GM15510 (cell line): Measurements from ENCODE around the gene ZACN.

Experiments used
- POLR2A ChIP-seq: IDR thresholded peaks from 3 replicates; pipeline ENCODE4 v1.6.1; 2011; ENCODE audit warnings: borderline replicate concordance; ENCODE audit not compliant: insufficient read length; ENCODE audit errors: extremely low read depth

The ZACN gene

DNA sequence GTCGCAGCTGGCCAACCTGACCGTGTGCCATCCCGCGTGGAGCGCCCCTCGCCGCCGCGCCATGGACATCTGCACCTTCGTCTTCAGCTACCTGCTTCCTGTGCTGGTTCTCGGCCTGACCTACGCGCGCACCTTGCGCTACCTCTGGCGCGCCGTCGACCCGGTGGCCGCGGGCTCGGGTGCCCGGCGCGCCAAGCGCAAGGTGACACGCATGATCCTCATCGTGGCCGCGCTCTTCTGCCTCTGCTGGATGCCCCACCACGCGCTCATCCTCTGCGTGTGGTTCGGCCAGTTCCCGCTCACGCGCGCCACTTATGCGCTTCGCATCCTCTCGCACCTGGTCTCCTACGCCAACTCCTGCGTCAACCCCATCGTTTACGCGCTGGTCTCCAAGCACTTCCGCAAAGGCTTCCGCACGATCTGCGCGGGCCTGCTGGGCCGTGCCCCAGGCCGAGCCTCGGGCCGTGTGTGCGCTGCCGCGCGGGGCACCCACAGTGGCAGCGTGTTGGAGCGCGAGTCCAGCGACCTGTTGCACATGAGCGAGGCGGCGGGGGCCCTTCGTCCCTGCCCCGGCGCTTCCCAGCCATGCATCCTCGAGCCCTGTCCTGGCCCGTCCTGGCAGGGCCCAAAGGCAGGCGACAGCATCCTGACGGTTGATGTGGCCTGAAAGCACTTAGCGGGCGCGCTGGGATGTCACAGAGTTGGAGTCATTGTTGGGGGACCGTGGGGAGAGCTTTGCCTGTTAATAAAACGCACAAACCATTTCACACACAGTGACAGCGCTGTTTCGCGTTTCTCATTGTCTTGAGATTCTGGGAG, 2.0 kb upstream of the ZACN start:
- no peak for TF ChIP-seq POLR2A

DNA sequence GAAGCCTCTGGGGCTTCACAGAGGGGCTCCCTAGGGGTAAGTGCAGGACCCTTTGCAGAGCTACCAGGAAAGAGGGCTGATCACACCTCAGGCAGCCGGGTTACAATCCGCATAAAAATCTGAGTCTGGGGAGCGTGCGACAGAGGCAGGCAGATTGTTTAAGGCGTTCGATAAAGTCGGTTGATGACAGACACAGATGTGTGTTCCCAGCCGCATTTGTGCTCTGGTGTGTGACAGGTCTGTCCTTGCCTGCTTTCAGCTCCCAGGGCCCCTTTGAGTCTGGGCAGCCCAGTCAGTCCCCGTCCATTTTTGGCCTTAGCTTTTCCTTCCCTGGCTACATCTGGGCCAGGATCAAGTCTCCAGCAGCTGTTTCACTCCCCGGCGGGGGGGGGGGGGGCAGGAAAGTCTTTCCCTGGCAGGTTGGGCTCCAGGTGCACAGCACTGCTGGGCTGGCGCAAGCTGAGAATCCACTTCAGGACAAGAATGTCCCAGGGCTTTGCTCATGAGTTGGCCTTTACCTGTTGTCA, 1.3 kb upstream of the ZACN start:
- no peak for TF ChIP-seq POLR2A

DNA sequence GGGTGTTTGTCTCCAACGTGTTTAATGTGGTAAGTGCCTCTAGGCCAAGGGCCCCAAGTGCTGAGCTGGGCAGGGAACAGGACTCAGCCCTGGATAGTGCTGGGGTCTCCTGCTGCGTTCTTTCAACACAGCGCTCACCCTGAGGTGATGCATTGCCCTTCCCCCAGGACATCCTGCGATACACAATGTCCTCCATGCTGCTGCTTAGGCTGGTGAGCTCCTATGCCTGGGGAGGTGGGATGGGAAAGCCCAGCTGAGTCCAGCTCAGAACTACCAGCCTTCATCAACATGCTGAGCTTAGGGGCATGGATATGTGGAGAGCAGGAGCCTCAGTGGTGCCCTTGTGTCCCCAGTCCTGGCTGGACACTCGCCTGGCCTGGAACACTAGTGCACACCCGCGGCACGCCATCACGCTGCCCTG, 563 bp downstream of the ZACN start:
- TF ChIP-seq POLR2A, result no peak

DNA sequence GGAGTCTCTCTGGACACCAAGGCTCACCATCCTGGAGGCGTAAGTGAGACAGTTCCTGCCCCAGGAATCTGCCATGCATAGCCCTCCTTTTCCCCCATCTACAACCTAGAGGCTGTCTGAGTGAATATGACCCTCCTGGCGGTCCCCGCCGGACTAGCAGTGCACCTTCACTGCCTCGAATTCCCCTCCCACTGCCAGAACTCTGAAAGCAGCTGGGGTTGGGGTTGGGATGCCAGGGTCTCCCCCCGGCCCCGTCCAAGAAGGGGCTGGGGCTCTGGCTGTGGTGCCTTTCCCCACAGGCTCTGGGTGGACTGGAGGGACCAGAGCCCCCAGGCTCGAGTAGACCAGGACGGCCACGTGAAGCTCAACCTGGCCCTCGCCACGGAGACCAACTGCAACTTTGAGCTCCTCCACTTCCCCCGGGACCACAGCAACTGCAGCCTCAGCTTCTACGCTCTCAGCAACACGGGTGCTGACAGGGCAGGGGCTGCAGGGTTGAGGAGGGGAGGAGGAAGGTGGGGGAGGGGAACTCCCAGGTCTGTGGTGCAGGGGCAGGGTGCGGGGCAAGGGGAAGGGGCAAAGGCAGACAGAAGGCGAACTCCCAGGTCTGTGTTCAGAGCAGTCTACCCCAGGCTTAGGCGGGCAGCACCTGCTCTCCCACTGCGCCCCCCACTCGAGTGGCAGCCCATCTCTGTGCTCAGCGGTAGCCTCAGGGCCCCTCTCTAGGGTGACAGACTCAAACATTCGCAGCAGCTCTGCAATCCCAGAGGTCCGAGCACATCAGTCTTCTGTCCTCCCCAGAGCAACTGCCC, 1.2 kb downstream of the ZACN start:
- peak; percentile 17 for TF ChIP-seq POLR2A

DNA sequence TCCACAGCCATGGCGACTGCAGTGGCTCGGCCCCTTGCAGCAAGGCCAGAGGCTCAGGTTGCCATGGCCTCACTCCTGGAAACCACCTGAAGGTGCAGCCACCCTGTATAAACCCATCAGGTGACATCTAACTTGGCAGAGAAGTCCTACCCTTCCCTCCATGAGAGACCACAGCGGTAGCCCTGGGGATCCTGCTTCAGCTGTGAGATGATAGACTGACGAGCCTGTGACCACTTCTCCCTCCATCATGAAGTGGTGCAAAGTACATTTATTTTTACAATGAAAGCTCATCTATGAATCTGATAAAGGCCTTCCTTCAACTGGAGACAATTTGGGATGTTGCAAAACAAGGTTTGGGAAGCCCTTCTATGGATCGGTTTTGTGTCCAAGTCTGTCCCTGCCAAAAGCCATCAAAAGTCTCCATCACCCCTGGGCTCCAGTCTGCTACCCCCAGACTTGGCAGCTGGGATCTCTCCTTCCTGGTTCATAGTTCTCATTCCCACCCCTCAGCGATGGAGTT, 1.8 kb downstream of the ZACN start:
- TF ChIP-seq POLR2A, result no peak

DNA sequence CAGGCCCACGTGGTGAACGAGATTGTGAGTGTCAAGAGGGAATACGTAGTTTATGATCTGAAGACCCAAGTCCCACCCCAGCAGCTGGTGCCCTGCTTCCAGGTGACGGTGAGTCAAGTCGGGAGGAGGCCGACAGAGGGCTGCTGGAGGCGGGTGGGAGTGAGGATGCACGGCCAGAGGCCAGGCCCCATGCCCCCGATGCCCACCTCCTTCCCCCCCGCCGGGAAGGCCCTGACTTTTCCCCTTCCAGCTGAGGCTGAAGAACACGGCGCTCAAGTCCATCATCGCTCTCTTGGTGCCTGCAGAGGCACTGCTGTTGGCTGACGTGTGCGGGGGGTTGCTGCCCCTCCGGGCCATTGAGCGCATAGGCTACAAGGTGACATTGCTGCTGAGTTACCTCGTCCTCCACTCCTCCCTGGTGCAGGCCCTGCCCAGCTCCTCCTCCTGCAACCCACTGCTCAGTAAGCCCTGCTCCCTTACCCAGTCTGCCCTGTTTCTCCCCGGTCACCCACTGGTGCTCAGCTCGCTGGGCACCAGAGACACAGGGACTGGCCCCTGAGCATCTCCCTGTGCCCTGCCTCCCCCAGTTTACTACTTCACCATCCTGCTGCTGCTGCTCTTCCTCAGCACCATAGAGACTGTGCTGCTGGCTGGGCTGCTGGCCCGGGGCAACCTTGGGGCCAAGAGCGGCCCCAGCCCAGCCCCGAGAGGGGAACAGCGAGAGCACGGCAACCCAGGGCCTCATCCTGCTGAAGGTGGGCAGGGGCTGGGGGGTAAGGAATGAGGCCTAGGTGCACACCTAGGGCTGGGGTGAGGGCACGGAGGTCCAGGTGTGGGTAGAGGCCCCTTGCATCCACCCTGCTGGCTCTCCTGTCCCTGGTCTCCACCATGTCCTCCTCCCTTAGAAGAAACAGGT, 2.6 kb downstream of the ZACN start:
- TF ChIP-seq POLR2A, result no peak

DNA sequence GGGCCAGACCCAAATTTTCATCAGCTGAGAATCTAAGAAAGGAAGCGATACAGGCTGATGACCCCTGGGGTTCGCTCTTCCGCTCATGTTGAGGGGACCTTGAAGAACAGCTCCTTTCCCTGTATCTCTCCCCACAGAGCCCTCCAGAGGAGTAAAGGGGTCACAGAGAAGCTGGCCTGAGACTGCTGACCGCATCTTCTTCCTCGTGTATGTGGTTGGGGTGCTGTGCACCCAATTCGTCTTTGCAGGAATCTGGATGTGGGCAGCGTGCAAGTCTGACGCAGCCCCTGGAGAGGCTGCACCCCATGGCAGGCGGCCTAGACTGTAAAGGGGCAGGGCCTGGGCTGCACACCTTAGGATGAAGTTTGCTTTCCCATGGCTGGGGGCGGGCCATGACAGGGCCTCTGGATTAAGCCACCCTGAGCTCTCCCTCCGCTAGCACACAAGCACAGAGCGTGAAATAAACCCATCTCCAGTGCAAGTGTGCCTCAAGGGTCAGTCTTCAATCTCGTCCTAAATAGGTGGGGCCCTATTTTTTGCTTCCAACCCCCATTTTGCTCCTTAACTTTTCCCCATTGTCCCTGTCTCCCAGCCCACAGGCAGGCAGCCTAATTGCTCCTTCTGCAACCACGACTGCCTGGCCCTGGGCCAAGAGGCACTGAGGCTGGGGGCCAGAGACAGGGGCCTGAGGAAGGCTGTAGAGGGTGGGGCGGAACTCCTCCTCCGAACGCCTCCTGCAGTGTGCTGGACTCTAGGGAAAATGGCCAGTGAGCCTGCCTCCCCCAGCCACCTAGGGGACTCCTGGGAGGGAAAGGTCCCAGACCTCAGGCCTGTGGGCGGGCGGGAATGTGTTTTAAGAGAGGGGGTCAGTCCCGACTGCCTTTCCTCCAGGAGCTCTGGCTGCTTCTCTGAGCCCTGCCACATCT, 3.6 kb downstream of the ZACN start:
- TF ChIP-seq POLR2A, result no peak

DNA sequence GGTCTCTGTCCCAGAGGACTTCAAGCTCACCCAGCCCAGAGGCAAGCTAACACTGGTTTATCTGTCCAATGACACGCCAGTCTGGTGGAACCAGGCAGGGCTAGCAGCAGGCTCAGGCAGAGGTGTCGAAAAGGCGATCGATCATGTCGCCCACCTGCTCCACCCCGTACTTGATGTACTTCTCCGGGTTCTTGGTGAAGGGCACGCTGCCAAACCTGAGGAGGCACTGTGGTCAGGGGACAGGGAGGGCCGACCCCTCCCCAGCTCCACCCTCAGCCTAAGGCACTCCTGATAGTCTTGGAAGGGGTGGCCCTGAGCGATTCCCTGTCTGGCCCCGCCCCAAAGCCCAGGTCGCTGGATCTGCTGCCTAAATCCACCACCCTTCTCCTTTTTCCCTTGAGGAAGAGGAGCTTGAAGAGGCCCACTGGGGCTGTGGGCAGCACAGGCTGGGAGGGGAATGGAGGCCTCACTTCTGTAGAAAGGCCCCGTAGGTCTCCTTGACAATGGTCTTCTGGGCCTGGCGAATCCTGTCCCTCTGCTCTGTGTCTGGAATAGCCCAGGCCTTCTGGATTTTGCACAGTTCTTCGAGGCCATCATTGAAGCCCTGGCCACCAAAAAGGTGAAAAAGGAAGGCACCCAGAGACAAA, 4.7 kb downstream of the ZACN start:
- no peak for TF ChIP-seq POLR2A

DNA sequence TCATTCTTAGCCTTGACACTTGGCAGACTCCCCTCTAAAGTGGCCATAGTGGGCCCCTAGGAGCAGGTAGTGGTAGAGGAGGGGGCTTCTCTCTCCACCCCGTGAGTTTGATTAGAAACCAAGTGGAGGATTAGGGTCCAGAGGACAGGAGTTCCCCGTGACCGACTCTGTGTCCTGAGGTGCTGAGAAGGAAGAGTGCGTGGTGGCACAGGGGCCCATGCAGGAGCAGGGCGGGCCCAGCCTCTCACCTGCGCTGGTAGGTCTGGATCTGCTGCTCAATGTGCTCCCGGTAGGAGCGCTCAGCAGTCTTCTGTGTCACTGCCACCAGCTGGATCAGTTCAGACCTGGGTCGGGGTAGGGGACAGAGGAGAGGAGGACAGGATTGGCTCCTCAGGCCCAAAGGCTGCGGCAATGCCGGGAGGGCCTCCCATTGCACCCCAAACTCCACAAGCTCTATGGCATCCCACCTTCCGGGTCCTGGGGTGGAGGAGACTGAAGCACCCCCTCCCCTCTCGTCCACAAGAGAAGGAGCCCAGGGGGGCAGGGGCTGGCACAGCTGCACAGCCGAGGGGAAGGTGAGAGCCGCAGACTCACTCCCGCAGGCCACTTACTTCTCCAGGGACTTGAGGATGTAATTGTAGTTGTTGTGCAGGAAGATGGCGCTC, 6.2 kb downstream of the ZACN start:
- TF ChIP-seq POLR2A, result no peak

DNA sequence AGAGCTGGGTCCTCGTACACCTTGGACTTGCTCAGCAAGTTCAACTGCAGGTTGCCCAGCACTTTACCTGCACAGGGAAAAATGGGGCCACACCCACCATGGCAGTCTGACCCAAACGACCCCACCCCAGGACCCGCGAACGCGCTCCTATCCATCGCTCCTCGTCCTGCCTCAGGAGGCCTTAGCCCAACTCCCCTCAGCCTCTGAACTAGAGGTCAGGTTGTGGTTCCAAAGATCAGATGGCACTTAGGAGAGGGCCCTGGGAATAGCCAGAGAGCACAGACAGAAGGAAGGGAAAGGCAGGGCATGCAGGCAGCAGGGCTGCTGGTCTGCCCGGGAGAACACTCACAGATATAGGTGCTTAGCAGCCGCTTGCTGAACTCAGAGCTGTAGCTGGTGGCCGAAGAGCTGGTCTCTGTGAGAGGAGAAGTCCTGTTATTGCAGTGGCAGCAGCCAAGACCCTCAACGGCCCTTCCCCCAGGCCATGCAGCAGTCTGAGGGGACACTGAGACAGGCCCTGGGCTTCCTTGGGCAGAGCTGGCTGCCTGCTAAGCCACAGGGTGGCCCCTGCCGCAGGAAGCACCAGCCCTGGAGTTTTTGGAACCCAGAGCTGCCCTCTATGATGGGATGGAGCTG, 6.9 kb downstream of the ZACN start:
- TF ChIP-seq POLR2A, result no peak

DNA sequence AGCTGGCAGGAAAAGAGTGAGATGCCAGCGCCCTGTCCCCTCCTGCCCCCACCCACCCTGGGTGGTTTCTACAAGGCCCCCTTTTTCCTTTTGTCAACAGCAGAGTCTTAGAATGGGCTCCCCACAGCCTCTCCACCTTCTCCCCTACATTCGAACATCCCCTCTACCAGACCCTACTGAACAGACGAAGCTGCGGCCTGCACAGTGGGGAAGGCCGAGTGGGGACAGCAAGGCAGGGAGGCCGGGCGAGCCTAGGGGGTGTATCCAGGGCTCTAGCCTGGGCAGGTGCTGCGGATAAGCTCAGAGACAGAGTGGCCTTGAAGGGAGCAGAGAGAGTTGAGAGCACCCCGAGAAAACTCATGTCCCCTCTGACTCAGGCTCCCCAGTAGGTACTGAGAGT, 7.4 kb downstream of the ZACN start:
- TF ChIP-seq POLR2A, result no peak

DNA sequence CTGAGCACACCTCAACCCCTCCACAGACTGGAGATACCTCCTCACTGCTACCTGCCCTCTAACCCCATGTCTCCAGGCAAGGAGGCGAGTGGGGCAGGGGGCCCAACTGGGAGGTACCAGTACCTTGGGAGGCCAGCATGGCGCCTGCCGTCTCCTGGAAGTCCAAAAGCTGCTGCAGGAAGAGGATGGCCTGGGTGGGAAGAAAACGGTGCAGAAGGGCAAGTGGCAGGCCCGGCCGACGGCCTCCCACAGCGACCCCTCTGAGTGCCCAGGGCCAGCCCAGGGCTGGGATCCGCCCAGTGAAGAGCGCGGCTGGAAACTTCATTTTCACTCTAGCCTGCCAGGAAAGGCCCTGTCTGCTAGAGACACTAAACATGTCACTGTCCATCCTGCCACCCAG, 8.5 kb downstream of the ZACN start:
- TF ChIP-seq POLR2A, result no peak
